ENCODE measurements around the gene NRP1. TPM values are rescaled to one million over a fixed set of nuclear protein-coding genes. Genes with fewer than 3 reads are reported as not detected.

Gene NRP1
- polyA plus RNA-seq, 3 donors: 1.1 to 1.7 (median 1.3) TPM

DNA sequence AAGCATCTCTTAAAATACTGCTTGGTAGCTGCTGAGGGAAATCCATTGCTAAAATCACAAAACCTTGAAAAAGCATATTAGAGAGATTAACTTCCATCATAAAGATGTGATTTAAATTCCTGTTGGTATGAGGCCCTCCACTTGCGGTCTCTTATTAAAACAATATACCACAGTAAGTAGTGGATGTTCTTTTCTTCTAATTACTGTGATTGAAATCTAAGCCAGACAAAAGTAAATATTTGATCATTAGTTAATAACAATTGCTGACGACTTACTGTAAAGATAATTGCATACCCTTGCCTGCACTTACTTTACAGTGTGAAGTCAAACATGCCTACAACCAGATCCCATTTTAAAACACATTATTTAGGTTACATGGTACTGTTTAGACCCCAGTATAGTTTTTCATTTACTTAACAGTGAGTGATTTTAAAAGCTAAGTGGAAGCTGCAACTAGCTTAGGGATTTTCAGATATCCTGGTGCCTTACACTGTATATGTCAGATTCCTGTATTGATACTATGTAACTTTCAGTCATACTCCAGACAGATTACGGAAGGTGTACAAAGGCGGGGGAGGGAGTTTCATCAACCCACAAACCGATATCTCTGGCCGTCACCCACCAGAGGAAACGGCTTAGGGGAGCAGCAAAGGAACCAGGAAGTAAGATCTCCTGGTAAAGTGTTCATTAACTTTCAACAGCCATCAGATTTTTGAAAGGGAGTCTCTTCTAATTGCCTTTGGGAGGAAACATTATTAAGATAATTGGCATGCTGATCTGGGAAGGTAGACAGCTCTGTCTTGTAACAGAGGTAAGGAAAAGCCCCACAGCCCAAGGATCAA lies 986 bp downstream of the NRP1 start:
- DNase-seq: peak in 2 of 3 donors; percentile 34 to 51
- Histone ChIP-seq H4K20me1 (ENCODE audit: insufficient read depth, low read length) (no peaks in the 10 kb centered on the region), H3K27me3 (ENCODE audit: control insufficient read depth in 2 of 2, insufficient read depth in 2 of 2, low read length in 2 of 2) (peaks cover 50 to 70% of the 10 kb centered on the region in 2 donors), H3K4me3 (replicated peaks in 1 of 3; ENCODE audit: low read depth in 2 of 3, low read length in 3 of 3) (peak overlapping the region; percentile 43 to 79 (median 53)), H3K4me1 (ENCODE audit: control insufficient read depth in 1 of 2, insufficient read depth in 2 of 2, low read length in 2 of 2) (peaks cover 33 to 38% of the 10 kb centered on the region in 2 donors), H3K9ac (ENCODE audit: insufficient read depth, low read length, poor library complexity, severe bottlenecking) (peak overlapping the region; percentile 50), H3K27ac (ENCODE audit: low read depth in 1 of 2, low read length in 2 of 2) (no peak overlapping the region), H3K9me3 (replicated peaks in 1 of 2; ENCODE audit: control insufficient read depth in 1 of 2, insufficient read depth in 1 of 2, low read length in 2 of 2) (peaks cover 0 to 3% of the 10 kb centered on the region in 2 donors), H3K36me3 (replicated peaks in 1 of 2; ENCODE audit: control insufficient read depth in 1 of 2, insufficient read depth in 2 of 2, low read length in 2 of 2) (no peaks in the 10 kb centered on the region), H2AFZ (ENCODE audit: insufficient read depth, low read depth, low read length, poor library complexity, severe bottlenecking) (peak overlapping the region; percentile 85), H3K79me2 (ENCODE audit: insufficient read depth, low read length) (no peaks in the 10 kb centered on the region), H3K4me2 (replicated peaks; ENCODE audit: extremely low read depth, low read length, poor library complexity, severe bottlenecking) (peak overlapping the region; percentile 91)
- Mint-ChIP-seq H3K27ac (peak overlapping the region in 2 of 7 donors; percentile 58 to 62), H3K4me3 (peak overlapping the region; percentile 78 to 94), H3K4me1 (peaks cover 26% of the 10 kb centered on the region), H3K36me3 (no peaks in the 10 kb centered on the region), H3K9me3 (peaks cover 0 to 5% (median 0%) of the 10 kb centered on the region in 7 donors), H3K27me3 (ENCODE audit: low read depth in 3 of 3) (peaks cover 47 to 72% (median 52%) of the 10 kb centered on the region in 3 donors)
- no peak for TF ChIP-seq CTCF (IDR thresholded peaks at IDR 0.05)
- intact Hi-C loops (cut with micrococcal nuclease): loop anchor here in 1 of 2 donors (5.0 kb wide), 1 partner anchor 1304 kb away; no protein-coding TSS in a partner anchor
- no CpG with 5 or more reads among the region's 7 CpGs for WGBS (ENCODE audit: insufficient coverage)

GRCh38 chr10:33332183-33333065 lies 2.0 kb downstream of the NRP1 start:
- Histone ChIP-seq H3K9ac (ENCODE audit: insufficient read depth, low read length, poor library complexity, severe bottlenecking) (no peak overlapping the region), H3K79me2 (ENCODE audit: insufficient read depth, low read length) (no peaks in the 10 kb centered on the region), H3K27ac (ENCODE audit: low read depth in 1 of 2, low read length in 2 of 2) (no peak overlapping the region), H3K9me3 (replicated peaks in 1 of 2; ENCODE audit: control insufficient read depth in 1 of 2, insufficient read depth in 1 of 2, low read length in 2 of 2) (peaks cover 0 to 3% of the 10 kb centered on the region in 2 donors), H4K20me1 (ENCODE audit: insufficient read depth, low read length) (no peaks in the 10 kb centered on the region), H2AFZ (ENCODE audit: insufficient read depth, low read depth, low read length, poor library complexity, severe bottlenecking) (no peak overlapping the region), H3K4me2 (replicated peaks; ENCODE audit: extremely low read depth, low read length, poor library complexity, severe bottlenecking) (no peak overlapping the region), H3K27me3 (ENCODE audit: control insufficient read depth in 2 of 2, insufficient read depth in 2 of 2, low read length in 2 of 2) (peaks cover 45 to 60% of the 10 kb centered on the region in 2 donors), H3K4me3 (replicated peaks in 1 of 3; ENCODE audit: low read depth in 2 of 3, low read length in 3 of 3) (no peak overlapping the region), H3K36me3 (replicated peaks in 1 of 2; ENCODE audit: control insufficient read depth in 1 of 2, insufficient read depth in 2 of 2, low read length in 2 of 2) (no peaks in the 10 kb centered on the region), H3K4me1 (ENCODE audit: control insufficient read depth in 1 of 2, insufficient read depth in 2 of 2, low read length in 2 of 2) (peaks cover 33 to 38% of the 10 kb centered on the region in 2 donors)
- no peak for DNase-seq
- TF ChIP-seq CTCF (IDR thresholded peaks at IDR 0.05): no peak
- Mint-ChIP-seq H3K9me3 (peaks cover 0 to 5% (median 0%) of the 10 kb centered on the region in 7 donors), H3K4me3 (peak overlapping the region in 1 of 2 donors; percentile 94), H3K4me1 (peaks cover 26% of the 10 kb centered on the region), H3K27ac (peak overlapping the region in 1 of 7 donors; percentile 13), H3K36me3 (no peaks in the 10 kb centered on the region), H3K27me3 (ENCODE audit: low read depth in 3 of 3) (peaks cover 47 to 66% (median 48%) of the 10 kb centered on the region in 3 donors)
- 40% methylated on average over 1 of the region's 5 CpGs for WGBS (ENCODE audit: insufficient coverage)
- intact Hi-C loops (cut with micrococcal nuclease): loop anchor here in 1 of 2 donors (5.0 kb wide), 1 partner anchor 1305 kb away; no protein-coding TSS in a partner anchor
